WTC11 (cell line): ENCODE data around the gene SLC13A3.

Source experiments
- CREB1 ChIP-seq: sonication (generic); formaldehyde crosslinking; IDR thresholded peaks from 2 replicates; pipeline ENCODE4 v1.8.0; 2023; ENCODE audit warnings: mild to moderate bottlenecking, missing genetic modification reagents
- CTCF ChIP-seq: fragments of 200-600 bp; IDR thresholded peaks from 2 replicates; pipeline ENCODE4 v1.8.0; 2022; ENCODE audit warnings: antibody characterized with exemption
- ELF4 ChIP-seq: sonication (generic); formaldehyde crosslinking; IDR thresholded peaks from 2 replicates; pipeline ENCODE4 v1.8.1; 2022; ENCODE audit warnings: low read depth, mild to moderate bottlenecking, moderate library complexity, missing genetic modification reagents
- FOXK1 ChIP-seq: sonication (generic); formaldehyde crosslinking; IDR thresholded peaks from 2 replicates; pipeline ENCODE4 v1.8.0; 2022; ENCODE audit warnings: mild to moderate bottlenecking, moderate library complexity, missing genetic modification reagents
- GABPB1 ChIP-seq: sonication (generic); formaldehyde crosslinking; IDR thresholded peaks from 2 replicates; pipeline ENCODE4 v1.8.1; 2023; ENCODE audit warnings: mild to moderate bottlenecking, missing genetic modification reagents
- NR3C1 ChIP-seq: sonication (generic); formaldehyde crosslinking; conservative IDR thresholded peaks from 2 replicates; pipeline ENCODE4 v1.8.1; 2023; ENCODE audit warnings: low read depth, mild to moderate bottlenecking, missing genetic modification reagents
- SP1 ChIP-seq: sonication (generic); formaldehyde crosslinking; conservative IDR thresholded peaks from 2 replicates; pipeline ENCODE4 v1.8.1; 2022; ENCODE audit warnings: missing genetic modification reagents
- TEAD4 ChIP-seq: sonication (generic); formaldehyde crosslinking; IDR thresholded peaks from 2 replicates; pipeline ENCODE4 v1.8.0; 2022; ENCODE audit warnings: mild to moderate bottlenecking, missing genetic modification reagents
- ZNF121 ChIP-seq: sonication (generic); formaldehyde crosslinking; IDR thresholded peaks from 2 replicates; pipeline ENCODE4 v1.8.0; 2023; ENCODE audit warnings: missing genetic modification reagents
- TF ChIP-seq, protein P1 (sequence below): sonication (generic); formaldehyde crosslinking; conservative IDR thresholded peaks from 2 replicates; pipeline ENCODE4 v1.8.1; 2022; ENCODE audit warnings: mild to moderate bottlenecking, missing genetic modification reagents
- TF ChIP-seq, protein P2 (sequence below): sonication (generic); formaldehyde crosslinking; IDR thresholded peaks from 2 replicates; pipeline ENCODE4 v1.8.1; 2022; ENCODE audit warnings: low read depth, missing genetic modification reagents, borderline replicate concordance
- TF ChIP-seq, protein P3 (sequence below): sonication (generic); formaldehyde crosslinking; IDR thresholded peaks from 2 replicates; pipeline ENCODE4 v1.8.1; 2022; ENCODE audit warnings: mild to moderate bottlenecking, missing genetic modification reagents, moderate library complexity, borderline replicate concordance
- TF ChIP-seq, protein P4 (sequence below): sonication (generic); formaldehyde crosslinking; IDR thresholded peaks from 2 replicates; pipeline ENCODE4 v1.8.0; 2023; ENCODE audit warnings: missing genetic modification reagents, mild to moderate bottlenecking, borderline replicate concordance

DNA sequence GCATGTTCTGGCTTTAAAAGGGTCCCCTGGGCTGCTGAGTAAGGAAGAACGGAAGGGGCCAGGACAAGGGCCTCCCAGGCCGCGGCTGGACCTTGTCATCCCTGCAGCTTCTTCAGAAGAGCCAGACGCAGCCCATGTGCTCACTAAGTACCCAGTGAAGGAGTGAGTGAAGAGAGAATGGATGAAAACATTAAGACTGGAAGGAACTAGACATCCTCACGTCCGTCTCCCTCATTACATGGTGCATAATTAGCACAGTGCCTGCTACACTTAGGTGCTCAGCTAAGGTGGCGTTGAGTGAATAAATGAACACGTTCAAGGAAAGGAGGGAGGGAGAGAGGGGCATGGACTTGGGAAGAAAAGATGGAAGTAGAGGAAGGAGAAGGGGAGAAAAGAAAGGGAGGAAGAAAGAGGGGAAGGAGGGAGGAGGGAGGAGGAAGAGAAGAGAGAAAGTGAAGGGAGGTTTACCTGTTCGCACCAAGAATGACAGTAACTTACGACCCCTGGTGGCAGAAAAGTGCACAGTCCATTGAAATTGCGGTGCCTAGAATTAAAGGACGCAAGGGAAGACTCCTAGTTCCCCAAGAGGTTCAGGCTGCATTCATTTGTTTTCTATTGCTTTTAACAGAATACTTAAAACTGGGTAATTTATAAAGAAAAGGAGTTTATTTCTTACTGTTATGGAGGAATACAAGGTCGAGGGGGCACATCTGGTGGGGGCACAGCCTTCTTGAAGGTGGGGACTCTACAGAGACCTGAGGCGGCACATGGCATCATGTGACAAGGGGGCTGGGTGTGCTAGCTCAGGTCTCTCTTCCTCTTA, 30.0 kb upstream of the SLC13A3 start:
- TF ChIP-seq, protein P1, sequence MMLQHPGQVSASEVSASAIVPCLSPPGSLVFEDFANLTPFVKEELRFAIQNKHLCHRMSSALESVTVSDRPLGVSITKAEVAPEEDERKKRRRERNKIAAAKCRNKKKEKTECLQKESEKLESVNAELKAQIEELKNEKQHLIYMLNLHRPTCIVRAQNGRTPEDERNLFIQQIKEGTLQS: no peak
- TF ChIP-seq ELF4 (CRISPR knock-in tag) (no peak), CTCF (peak; percentile 88), CREB1 (CRISPR knock-in tag) (no peak), SP1 (CRISPR knock-in tag) (no peak), ZNF121 (no peak), TEAD4 (CRISPR knock-in tag) (no peak), NR3C1 (CRISPR knock-in tag) (no peak), GABPB1 (CRISPR knock-in tag) (no peak), FOXK1 (CRISPR knock-in tag) (no peak)
- TF ChIP-seq, protein P2, sequence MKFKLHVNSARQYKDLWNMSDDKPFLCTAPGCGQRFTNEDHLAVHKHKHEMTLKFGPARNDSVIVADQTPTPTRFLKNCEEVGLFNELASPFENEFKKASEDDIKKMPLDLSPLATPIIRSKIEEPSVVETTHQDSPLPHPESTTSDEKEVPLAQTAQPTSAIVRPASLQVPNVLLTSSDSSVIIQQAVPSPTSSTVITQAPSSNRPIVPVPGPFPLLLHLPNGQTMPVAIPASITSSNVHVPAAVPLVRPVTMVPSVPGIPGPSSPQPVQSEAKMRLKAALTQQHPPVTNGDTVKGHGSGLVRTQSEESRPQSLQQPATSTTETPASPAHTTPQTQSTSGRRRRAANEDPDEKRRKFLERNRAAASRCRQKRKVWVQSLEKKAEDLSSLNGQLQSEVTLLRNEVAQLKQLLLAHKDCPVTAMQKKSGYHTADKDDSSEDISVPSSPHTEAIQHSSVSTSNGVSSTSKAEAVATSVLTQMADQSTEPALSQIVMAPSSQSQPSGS (CRISPR knock-in tag): no peak
- TF ChIP-seq, protein P3, sequence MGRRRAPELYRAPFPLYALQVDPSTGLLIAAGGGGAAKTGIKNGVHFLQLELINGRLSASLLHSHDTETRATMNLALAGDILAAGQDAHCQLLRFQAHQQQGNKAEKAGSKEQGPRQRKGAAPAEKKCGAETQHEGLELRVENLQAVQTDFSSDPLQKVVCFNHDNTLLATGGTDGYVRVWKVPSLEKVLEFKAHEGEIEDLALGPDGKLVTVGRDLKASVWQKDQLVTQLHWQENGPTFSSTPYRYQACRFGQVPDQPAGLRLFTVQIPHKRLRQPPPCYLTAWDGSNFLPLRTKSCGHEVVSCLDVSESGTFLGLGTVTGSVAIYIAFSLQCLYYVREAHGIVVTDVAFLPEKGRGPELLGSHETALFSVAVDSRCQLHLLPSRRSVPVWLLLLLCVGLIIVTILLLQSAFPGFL (CRISPR knock-in tag): no peak
- TF ChIP-seq, protein P4, sequence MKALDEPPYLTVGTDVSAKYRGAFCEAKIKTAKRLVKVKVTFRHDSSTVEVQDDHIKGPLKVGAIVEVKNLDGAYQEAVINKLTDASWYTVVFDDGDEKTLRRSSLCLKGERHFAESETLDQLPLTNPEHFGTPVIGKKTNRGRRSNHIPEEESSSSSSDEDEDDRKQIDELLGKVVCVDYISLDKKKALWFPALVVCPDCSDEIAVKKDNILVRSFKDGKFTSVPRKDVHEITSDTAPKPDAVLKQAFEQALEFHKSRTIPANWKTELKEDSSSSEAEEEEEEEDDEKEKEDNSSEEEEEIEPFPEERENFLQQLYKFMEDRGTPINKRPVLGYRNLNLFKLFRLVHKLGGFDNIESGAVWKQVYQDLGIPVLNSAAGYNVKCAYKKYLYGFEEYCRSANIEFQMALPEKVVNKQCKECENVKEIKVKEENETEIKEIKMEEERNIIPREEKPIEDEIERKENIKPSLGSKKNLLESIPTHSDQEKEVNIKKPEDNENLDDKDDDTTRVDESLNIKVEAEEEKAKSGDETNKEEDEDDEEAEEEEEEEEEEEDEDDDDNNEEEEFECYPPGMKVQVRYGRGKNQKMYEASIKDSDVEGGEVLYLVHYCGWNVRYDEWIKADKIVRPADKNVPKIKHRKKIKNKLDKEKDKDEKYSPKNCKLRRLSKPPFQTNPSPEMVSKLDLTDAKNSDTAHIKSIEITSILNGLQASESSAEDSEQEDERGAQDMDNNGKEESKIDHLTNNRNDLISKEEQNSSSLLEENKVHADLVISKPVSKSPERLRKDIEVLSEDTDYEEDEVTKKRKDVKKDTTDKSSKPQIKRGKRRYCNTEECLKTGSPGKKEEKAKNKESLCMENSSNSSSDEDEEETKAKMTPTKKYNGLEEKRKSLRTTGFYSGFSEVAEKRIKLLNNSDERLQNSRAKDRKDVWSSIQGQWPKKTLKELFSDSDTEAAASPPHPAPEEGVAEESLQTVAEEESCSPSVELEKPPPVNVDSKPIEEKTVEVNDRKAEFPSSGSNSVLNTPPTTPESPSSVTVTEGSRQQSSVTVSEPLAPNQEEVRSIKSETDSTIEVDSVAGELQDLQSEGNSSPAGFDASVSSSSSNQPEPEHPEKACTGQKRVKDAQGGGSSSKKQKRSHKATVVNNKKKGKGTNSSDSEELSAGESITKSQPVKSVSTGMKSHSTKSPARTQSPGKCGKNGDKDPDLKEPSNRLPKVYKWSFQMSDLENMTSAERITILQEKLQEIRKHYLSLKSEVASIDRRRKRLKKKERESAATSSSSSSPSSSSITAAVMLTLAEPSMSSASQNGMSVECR (CRISPR knock-in tag): no peak
